Small intestine (tissue), 7 donors: Measurements from ENCODE around the gene GABARAP. TPM values are rescaled to one million over a fixed set of nuclear protein-coding genes. Genes with fewer than 3 reads are reported as not detected.

Experiments
- DNase-seq, 2 donors: peaks; one replicate each; pipeline versions ENCODE4 v3.0.0 to v3.0.0-alpha.2; 2013
- FAIRE-seq: peaks from 2 replicates; lab custom pipeline; 2012; peaks lifted over from hg19 to GRCh38; lab: Jason Lieb, UNC
- H3K27ac ChIP-seq, 3 donors: one replicate each; pipeline ENCODE4 v1.5.1; 2013; ENCODE audit warnings: low read length in 2 of 3, mild to moderate bottlenecking in 2 of 3, control low read depth in 1 of 3, inconsistent platforms in 1 of 3, low read depth in 1 of 3, moderate library complexity in 1 of 3
- H3K27me3 ChIP-seq, 3 donors: one replicate each; pipeline ENCODE4 v1.6.1; 2013; ENCODE audit warnings: low read length in 3 of 3, inconsistent platforms in 1 of 3; ENCODE audit not compliant: control insufficient read depth in 3 of 3, insufficient read depth in 3 of 3
- H3K36me3 ChIP-seq, 3 donors: one replicate each; pipeline ENCODE4 v1.6.1; 2013; ENCODE audit warnings: low read length in 3 of 3, inconsistent platforms in 1 of 3, low read depth in 1 of 3, mild to moderate bottlenecking in 1 of 3, moderate library complexity in 1 of 3; ENCODE audit not compliant: control insufficient read depth in 3 of 3, insufficient read depth in 2 of 3
- H3K4me1 ChIP-seq, 3 donors: one replicate each; pipeline ENCODE4 v1.6.1; 2013; ENCODE audit warnings: low read length in 2 of 3, inconsistent platforms in 1 of 3, low read depth in 1 of 3, mild to moderate bottlenecking in 1 of 3, moderate library complexity in 1 of 3; ENCODE audit not compliant: control insufficient read depth in 3 of 3, insufficient read depth in 2 of 3
- H3K4me3 ChIP-seq, 3 donors: one replicate each; pipeline ENCODE4 v1.5.1; 2013; ENCODE audit warnings: low read length in 3 of 3, control low read depth in 1 of 3, inconsistent platforms in 1 of 3, low read depth in 1 of 3, mild to moderate bottlenecking in 1 of 3, moderate library complexity in 1 of 3
- H3K9me3 ChIP-seq, 2 donors: one replicate each; pipeline ENCODE4 v1.6.1; 2013; ENCODE audit warnings: low read depth in 1 of 2, low read length in 1 of 2; ENCODE audit not compliant: control insufficient read depth in 2 of 2, insufficient read depth in 1 of 2
- WGBS, 3 donors: extraction: QIAGEN DNeasy Blood & Tissue Kit; methylation state at CpG; one replicate each; pipeline ENCODE4 v1.1.7; 2013; 5-methylcytosine and 5-hydroxymethylcytosine counted together
- polyA plus RNA-seq, 4 donors: library from polyadenylated mRNA; stranded (reverse) in 3 of 4; unstranded in 1 of 4; fragments of 200-250 nt in 3 of 4; fragments of 120-200 nt in 1 of 4; gene quantifications; one replicate each; pipeline versions ENCODE4 v1.2.1 to v1.2.3, GENCODE V29; 2013
- donor health status: healthy with polysubstance abuse.
- donor health status: control.
- donor health status: control.
- donor health status: Bipolar disorder and iron deficiency.
- donor health status: healthy.

GABARAP gene
- polyA plus RNA-seq, 4 donors: 541 to 1,100 (median 797) TPM

GRCh38 chr17:7205561-7205960 is 36.7 kb downstream of the GABARAP start:
- H3K27me3 ChIP-seq: peaks cover 0 to 41% (median 0%) of the 10 kb centered on the region in 3 donors
- H3K36me3 ChIP-seq: peaks cover 0 to 15% (median 0%) of the 10 kb centered on the region in 3 donors
- WGBS, 3 donors: 42 to 56% (median 51%) methylated on average over 15 of the region's 15 CpGs
- peak overlapping the region in 2 of 3 donors; percentile 70 to 80 for H3K27ac ChIP-seq
- FAIRE-seq (no peak), DNase-seq (no peak)
- H3K4me3 ChIP-seq: peak overlapping the region in 1 of 3 donors; percentile 48
- peaks cover 0 to 12% (median 0%) of the 10 kb centered on the region in 3 donors for H3K4me1 ChIP-seq
- H3K9me3 ChIP-seq: no peaks in the 10 kb centered on the region

GRCh38 chr17:7204828-7205461 is 37.3 kb downstream of the GABARAP start:
- Histone ChIP-seq H3K4me1 (peaks cover 0 to 12% (median 0%) of the 10 kb centered on the region in 3 donors), H3K27me3 (peaks cover 0 to 36% (median 0%) of the 10 kb centered on the region in 3 donors), H3K4me3 (peak overlapping the region in 2 of 3 donors; percentile 48 to 52), H3K27ac (peak overlapping the region; percentile 33 to 80 (median 70)), H3K36me3 (peaks cover 0 to 15% (median 0%) of the 10 kb centered on the region in 3 donors), H3K9me3 (no peaks in the 10 kb centered on the region)
- WGBS, 3 donors: 0 to 1% (median 0%) methylated on average over 34 of the region's 34 CpGs
- DNase-seq (peak; percentile 66 to 86), FAIRE-seq (no peak)

- H3K9me3 ChIP-seq: no peaks in the 10 kb centered on the region
- no peak for DNase-seq
- peaks cover 0 to 12% (median 0%) of the 10 kb centered on the region in 3 donors for H3K4me1 ChIP-seq
- H3K27ac ChIP-seq: peak overlapping the region in 1 of 3 donors; percentile 70
- WGBS, 3 donors: 72 to 79% (median 73%) methylated on average over 15 of the region's 15 CpGs
- peak overlapping the region in 1 of 3 donors; percentile 48 for H3K4me3 ChIP-seq
- no peak for FAIRE-seq
- H3K27me3 ChIP-seq: peaks cover 0 to 30% (median 0%) of the 10 kb centered on the region in 3 donors
- peaks cover 0 to 15% (median 0%) of the 10 kb centered on the region in 3 donors for H3K36me3 ChIP-seq
These were observed 37.9 kb downstream of the GABARAP start for GRCh38 chr17:7204336-7204735.

- 89 to 96% (median 96%) methylated on average over 16 of the region's 16 CpGs for WGBS, 3 donors
- no peaks in the 10 kb centered on the region for H3K9me3 ChIP-seq
- H3K4me3 ChIP-seq: no peak overlapping the region
- peaks cover 0 to 21% (median 0%) of the 10 kb centered on the region in 3 donors for H3K27me3 ChIP-seq
- DNase-seq (no peak), FAIRE-seq (no peak)
- peaks cover 0 to 12% (median 0%) of the 10 kb centered on the region in 3 donors for H3K4me1 ChIP-seq
- H3K36me3 ChIP-seq: peaks cover 0 to 15% (median 0%) of the 10 kb centered on the region in 3 donors
- H3K27ac ChIP-seq: no peak overlapping the region
These were observed 38.9 kb downstream of the GABARAP start for GRCh38 chr17:7203391-7203790.

- no peaks in the 10 kb centered on the region for H3K9me3 ChIP-seq
- H3K27ac ChIP-seq: no peak overlapping the region
- WGBS, 3 donors: 89 to 92% (median 91%) methylated on average over 22 of the region's 22 CpGs
- no peak for FAIRE-seq
- no peak overlapping the region for H3K4me3 ChIP-seq
- no peaks in the 10 kb centered on the region for H3K4me1 ChIP-seq
- no peaks in the 10 kb centered on the region for H3K27me3 ChIP-seq
- no peak for DNase-seq
- H3K36me3 ChIP-seq: peaks cover 0 to 33% (median 0%) of the 10 kb centered on the region in 3 donors
These were observed 45.4 kb downstream of the GABARAP start for GRCh38 chr17:7196651-7197401.

GRCh38 chr17:7195971-7196370 is 46.3 kb downstream of the GABARAP start:
- FAIRE-seq (no peak), DNase-seq (no peak)
- H3K36me3 ChIP-seq: peaks cover 0 to 39% (median 0%) of the 10 kb centered on the region in 3 donors
- no peak overlapping the region for H3K4me3 ChIP-seq
- H3K27ac ChIP-seq: no peak overlapping the region
- 91 to 93% (median 92%) methylated on average over 12 of the region's 12 CpGs for WGBS, 3 donors
- no peaks in the 10 kb centered on the region for H3K27me3 ChIP-seq
- no peaks in the 10 kb centered on the region for H3K9me3 ChIP-seq
- H3K4me1 ChIP-seq: no peaks in the 10 kb centered on the region

GRCh38 chr17:7192271-7192937 is 49.8 kb downstream of the GABARAP start:
- no peak for DNase-seq
- Histone ChIP-seq H3K9me3 (no peaks in the 10 kb centered on the region), H3K27ac (no peak overlapping the region), H3K4me1 (no peaks in the 10 kb centered on the region), H3K27me3 (no peaks in the 10 kb centered on the region), H3K36me3 (peaks cover 0 to 48% (median 0%) of the 10 kb centered on the region in 3 donors), H3K4me3 (no peak overlapping the region)
- 78 to 82% (median 79%) methylated on average over 11 to 12 of the region's 12 CpGs for WGBS, 3 donors
- FAIRE-seq: no peak
